IPS-15b (cell line): Measurements from ENCODE around the gene GARNL3.

Source experiments
- H3K27me3 ChIP-seq: one replicate; pipeline ENCODE4 v1.6.1; 2013; ENCODE audit warnings: low read length; ENCODE audit not compliant: control insufficient read depth, insufficient read depth
- H3K36me3 ChIP-seq: one replicate; pipeline ENCODE4 v1.6.1; 2013; ENCODE audit warnings: low read length; ENCODE audit not compliant: control insufficient read depth, insufficient read depth
- H3K4me1 ChIP-seq: one replicate; pipeline ENCODE4 v1.6.1; 2013; ENCODE audit warnings: mild to moderate bottlenecking, low read length; ENCODE audit not compliant: control insufficient read depth, insufficient read depth
- H3K4me3 ChIP-seq: one replicate; pipeline ENCODE4 v1.5.1; 2013; ENCODE audit warnings: low read depth, low read length
- H3K9ac ChIP-seq: one replicate; pipeline ENCODE4 v1.6.1; 2013; ENCODE audit warnings: low read depth, mild to moderate bottlenecking, low read length
- H3K9me3 ChIP-seq: one replicate; pipeline ENCODE4 v1.6.1; 2013; ENCODE audit warnings: mild to moderate bottlenecking, low read length; ENCODE audit not compliant: control insufficient read depth, insufficient read depth

The GARNL3 gene

DNA sequence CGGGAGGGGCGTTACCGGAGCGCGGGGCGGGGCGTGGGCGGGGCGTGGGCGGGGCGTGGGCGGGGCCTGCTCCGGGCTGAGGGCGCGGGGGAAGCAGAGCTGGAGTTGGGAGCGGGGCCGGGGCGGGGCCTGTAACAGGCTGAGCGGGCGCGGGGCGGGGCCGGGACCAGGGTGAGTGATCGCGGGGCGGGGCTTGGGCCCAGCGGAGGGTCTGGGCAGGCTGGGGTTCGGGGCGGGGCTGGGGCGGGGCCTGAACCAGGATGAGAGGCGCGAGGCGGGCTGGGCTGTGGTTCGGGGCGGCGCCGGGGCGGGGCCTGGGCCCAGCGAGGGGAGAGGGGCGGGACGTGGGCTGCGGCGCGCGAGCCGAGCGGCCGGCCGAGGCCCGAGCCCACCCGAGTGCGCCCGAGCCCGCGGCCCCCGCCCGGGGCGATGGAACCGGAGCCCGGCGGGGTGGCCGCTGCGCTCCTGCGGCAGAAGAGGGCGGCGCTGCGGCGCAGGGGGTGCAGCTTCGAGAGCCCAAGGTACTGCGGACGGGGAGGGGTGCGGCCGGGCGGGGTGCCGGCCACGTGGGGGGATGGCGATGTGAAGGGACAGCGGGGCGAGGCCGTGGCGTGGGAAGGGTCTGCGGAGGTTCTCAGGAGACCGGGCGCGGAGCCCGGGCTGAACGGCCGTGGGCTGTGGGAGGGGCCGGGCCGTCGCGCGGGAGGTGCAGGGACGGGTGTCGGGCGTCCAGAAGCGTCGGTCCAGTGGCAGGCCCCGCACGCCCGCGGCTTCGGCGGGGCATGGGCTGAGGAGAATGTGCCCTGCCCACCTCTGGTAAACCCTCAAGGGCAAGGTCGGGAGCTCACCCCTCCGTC lies 39.5 kb upstream of the GARNL3 start:
- Histone ChIP-seq H3K4me1 (no peaks in the 10 kb centered on the region), H3K36me3 (no peaks in the 10 kb centered on the region), H3K27me3 (peaks cover 23% of the 10 kb centered on the region), H3K4me3 (peak overlapping the region; percentile 84), H3K9me3 (no peaks in the 10 kb centered on the region), H3K9ac (no peak overlapping the region)

DNA sequence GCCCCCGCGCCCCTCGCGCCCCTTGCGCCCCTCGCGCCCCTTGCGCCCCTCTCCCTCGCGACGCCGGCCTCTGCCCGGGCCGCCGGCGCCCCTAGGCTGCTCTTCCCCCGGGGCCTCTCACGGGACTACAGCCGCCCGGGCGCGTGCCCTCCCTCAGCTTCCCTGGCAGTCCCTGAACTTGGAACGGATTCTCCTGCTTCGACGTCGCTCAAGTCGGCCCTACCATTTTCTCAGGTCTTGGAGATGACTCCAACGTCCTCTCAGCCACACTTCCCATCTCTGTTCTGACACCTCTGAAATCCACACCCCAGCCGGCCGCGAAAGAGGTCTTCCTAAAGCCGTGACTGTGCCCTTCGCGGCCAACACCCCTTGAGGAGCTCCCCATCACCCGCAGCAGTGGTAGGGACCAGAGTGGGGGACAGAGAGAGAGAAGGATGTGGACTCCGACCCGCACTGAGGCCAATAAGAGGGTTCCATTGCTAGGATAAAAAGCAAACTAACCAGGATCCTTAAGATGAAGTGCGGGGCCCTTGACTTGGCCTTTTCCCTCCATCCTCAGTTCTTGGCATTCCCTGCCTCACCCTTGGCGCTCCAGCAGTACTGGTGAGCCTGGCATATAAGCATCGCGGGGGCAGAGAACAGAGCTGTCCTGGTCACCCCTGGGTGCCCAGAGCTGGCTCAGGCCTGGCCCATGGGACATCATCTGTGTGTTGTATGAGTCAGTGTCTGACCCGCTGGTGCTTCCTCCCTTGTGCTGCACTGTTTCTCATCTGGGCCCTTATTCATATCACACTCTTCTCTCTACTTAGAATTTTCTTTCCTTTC lies 38.6 kb upstream of the GARNL3 start:
- H3K36me3 ChIP-seq: no peaks in the 10 kb centered on the region
- no peak overlapping the region for H3K9ac ChIP-seq

DNA sequence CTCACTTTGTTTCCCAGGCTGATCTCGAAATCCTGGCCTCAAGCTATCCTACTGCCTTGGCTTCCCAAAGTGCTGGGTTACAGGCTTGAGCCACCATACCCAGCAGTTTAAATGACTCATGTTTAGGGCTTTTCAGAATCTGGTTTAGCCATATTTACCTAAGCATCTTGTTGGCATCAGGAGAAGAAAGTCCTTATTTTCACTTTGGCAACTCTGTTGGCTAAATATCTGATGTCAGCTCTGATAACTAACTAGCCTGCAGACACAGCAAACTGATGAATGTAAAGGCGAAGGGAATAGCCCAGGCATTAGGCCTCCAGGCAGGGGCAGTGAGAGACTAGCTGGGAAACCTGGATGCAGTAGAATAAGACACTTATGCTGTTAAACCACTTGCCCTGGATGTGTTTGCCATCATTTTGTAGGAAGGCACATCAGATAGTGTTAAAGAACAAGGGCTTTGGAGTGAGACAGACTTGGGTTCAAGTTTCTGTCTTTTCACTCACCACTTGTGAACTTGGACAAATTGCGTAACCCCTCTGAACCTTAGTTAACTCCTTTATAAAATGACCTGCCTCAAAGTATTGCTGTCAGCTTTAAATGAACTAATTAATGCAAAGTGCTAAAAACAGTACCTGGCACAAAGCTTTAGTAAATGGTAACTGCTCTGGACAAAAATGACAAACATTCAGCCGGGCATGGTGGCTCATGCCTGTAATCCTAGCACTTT lies 34.7 kb upstream of the GARNL3 start:
- no peaks in the 10 kb centered on the region for H3K9me3 ChIP-seq
- no peaks in the 10 kb centered on the region for H3K36me3 ChIP-seq
- peaks cover 13% of the 10 kb centered on the region for H3K27me3 ChIP-seq
- H3K9ac ChIP-seq: no peak overlapping the region
- no peak overlapping the region for H3K4me3 ChIP-seq
- H3K4me1 ChIP-seq: no peaks in the 10 kb centered on the region

More for the DNA sequence above, 38.6 kb upstream of the GARNL3 start:
- Histone ChIP-seq H3K4me1 (no peaks in the 10 kb centered on the region), H3K4me3 (peak overlapping the region; percentile 32), H3K27me3 (peaks cover 23% of the 10 kb centered on the region), H3K9me3 (no peaks in the 10 kb centered on the region)

DNA sequence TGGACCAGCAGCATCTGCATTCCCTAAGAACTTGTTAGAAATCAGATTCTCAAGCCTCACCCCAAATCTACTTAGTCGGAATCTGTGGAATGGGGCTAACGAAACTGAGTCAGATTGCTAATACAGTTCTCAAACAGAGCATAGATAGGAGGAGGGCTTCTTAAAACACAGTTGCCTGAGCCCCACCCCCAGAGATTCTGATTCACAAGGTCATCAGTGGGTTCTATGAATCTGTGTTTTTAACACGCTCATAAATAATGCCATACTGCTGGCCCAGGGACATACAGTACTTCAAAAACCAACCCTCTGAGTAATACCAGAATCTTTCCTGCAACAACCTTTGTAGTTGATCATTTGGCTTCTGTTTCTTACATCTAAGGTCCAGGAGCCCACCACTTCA lies 32.9 kb upstream of the GARNL3 start:
- Histone ChIP-seq H3K4me3 (no peak overlapping the region), H3K4me1 (no peaks in the 10 kb centered on the region), H3K9me3 (no peaks in the 10 kb centered on the region), H3K27me3 (peaks cover 4% of the 10 kb centered on the region), H3K36me3 (no peaks in the 10 kb centered on the region), H3K9ac (no peak overlapping the region)

DNA sequence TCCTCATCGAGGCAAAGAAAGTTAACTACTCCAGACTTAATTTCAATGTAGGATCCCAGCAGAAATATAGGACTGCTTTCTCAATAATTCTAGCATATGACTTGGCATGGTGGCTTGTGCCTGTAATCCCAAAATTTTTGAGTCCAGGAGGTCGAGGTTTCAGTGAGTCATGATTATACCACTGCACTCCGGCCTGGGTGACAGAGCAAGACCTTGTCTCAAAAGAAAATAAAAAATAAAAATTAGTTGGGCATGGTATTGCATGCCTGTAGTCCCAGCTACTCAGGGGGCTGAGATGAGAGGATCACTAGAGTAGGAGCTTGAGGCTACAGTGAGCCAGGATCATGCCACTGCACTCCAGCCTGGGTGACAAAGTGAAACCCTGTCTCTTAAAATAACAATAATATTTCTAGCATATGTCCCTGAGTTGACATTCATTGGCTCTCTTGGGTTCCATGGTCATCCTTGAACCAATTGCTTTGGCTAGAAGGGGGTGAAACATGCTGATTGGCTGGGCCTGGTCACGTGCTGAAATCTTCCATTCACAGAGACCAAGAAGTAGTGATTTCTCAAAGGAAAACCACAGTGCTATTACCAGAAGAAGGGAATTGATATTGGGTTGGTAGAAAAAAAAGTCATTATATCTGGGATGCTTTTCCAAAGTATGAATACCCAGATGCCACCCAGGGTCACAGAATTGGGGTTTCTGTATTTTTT lies 31.6 kb upstream of the GARNL3 start:
- Histone ChIP-seq H3K9me3 (no peaks in the 10 kb centered on the region), H3K27me3 (no peaks in the 10 kb centered on the region), H3K9ac (no peak overlapping the region), H3K4me3 (no peak overlapping the region), H3K36me3 (no peaks in the 10 kb centered on the region), H3K4me1 (no peaks in the 10 kb centered on the region)

DNA sequence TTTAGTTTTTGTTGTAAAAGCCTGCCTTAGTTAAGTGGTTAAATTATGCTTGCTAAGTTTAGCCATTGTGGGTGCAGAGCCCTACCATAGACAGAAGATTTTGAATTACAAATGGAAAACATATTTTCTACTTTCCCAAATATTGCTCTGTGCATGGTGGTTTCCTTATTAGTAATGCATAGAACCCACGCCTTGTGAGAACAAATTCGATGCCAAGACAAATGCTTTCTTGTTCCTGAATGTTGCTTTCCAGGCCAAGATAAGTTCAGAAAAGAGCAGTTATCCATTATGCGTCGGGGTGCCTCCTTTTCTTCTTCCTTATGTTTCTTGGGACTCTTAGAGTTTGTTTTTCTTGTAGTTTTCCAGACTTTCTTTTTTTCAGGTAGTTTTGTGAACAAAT lies 31.0 kb upstream of the GARNL3 start:
- no peaks in the 10 kb centered on the region for H3K27me3 ChIP-seq
- H3K4me3 ChIP-seq: no peak overlapping the region
- H3K9ac ChIP-seq: no peak overlapping the region
- H3K36me3 ChIP-seq: no peaks in the 10 kb centered on the region
- no peaks in the 10 kb centered on the region for H3K9me3 ChIP-seq
- no peaks in the 10 kb centered on the region for H3K4me1 ChIP-seq

DNA sequence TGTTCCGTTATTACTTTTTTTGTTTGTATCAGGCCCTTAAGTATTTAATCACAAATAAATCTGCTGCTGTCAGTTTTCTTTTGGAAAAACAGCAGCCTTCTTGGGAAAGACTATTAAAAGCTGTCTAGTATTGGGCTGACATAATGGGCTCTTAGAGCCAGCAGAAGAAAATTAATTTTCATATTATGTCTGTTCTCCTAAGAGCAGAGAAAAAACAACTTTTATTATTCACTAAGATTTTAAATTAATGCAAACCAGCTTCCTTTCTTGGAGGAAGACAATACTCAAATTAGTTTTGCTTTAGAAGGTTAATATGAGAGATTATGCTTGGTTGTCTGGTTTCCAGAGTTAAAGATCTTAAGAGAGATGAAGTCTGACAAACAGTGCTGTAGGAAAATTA lies 30.6 kb upstream of the GARNL3 start:
- H3K36me3 ChIP-seq: no peaks in the 10 kb centered on the region
- no peaks in the 10 kb centered on the region for H3K9me3 ChIP-seq
- H3K27me3 ChIP-seq: no peaks in the 10 kb centered on the region
- H3K4me3 ChIP-seq: no peak overlapping the region
- H3K4me1 ChIP-seq: no peaks in the 10 kb centered on the region
- H3K9ac ChIP-seq: no peak overlapping the region

DNA sequence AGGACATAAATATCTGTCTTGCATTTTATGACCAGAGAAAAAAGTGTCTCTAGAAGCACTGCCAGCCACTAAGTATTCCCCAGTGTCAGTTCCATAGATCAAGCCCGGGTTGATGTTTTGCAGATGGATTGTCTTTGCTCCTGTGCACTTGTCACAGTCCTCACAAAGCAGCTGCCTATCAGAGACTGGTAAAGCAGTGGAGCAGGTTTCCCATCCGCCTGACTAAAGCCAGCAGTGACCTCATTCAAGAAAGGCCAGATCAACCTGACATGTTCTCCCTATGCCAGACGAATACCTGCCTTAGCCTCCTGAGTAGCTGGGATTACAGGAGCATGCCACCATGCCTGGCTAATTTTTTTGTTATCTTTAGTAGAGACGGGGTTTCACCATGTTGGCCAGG lies 26.8 kb upstream of the GARNL3 start:
- H3K27me3 ChIP-seq: no peaks in the 10 kb centered on the region
- peaks cover 18% of the 10 kb centered on the region for H3K4me1 ChIP-seq
- no peak overlapping the region for H3K9ac ChIP-seq
- H3K4me3 ChIP-seq: no peak overlapping the region
- no peaks in the 10 kb centered on the region for H3K9me3 ChIP-seq
- no peaks in the 10 kb centered on the region for H3K36me3 ChIP-seq

DNA sequence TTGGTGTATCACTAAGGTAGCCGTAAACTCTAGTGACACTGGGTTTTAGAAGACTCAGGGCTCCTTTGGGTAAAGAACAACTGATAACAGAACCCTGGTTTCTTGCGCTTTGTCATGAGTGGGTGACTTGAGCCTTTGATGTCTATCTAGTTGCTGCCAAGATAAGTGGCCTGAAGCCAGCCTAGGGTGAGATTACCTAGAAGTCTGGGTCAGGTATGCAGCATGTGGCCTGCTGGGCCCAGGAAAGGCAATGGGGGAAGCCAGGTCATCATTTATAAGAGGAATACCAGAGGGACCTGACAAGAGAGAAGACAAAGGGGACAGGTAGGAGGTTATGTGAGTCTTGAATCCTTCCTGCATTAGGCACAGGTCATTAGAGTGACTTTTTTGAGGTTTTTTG lies 23.2 kb upstream of the GARNL3 start:
- H3K4me3 ChIP-seq: no peak overlapping the region
- H3K9ac ChIP-seq: no peak overlapping the region
- H3K9me3 ChIP-seq: no peaks in the 10 kb centered on the region
- H3K36me3 ChIP-seq: no peaks in the 10 kb centered on the region
- no peaks in the 10 kb centered on the region for H3K27me3 ChIP-seq
- H3K4me1 ChIP-seq: peaks cover 23% of the 10 kb centered on the region

DNA sequence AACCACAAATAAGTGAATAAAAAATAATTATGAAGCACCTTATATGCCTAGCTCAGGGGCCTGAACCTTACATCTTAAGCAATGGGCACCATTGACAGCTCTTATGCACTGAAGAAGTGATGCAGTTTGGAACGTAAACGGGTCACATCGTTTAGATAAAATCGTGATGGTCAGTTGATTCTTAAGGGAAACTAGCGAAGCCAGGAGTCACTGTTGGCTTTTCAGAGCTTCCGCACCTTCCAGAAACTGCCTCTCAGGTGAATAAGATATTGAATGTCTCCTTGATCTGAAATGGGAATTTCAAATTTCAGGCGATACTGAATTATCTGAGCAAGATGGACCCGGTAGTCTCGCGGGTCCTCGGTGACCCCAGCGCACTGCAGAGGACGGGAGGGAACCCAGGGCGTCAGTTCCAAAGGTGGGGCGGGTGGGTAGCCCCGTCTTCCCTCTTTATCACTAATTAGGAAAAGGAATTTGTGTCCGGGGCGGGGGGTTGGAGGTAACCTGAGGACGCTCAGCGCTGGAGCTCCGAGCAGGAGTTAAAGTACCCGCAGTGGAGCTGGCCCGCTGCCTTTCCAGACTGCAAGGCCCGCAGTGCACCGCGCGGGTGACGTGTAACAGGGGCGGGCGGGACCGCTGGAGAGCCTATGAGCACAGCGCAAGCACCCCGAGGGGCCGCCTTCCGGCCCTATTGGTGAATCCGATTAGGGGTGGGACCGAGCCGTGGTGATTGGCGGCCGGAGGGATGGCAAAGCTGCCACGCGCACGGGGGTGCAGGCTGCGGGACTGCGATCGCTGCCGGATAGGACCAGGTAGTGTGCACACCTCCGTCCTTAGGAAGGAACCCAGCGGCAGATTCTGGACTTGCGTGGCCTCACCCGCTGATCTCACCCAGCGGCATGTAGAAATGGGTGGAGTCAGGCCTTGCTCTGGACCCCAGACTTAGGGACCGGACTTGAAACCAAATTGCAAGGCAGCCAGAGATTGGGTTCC lies 19.7 kb upstream of the GARNL3 start:
- peak overlapping the region; percentile 82 for H3K9ac ChIP-seq
- no peaks in the 10 kb centered on the region for H3K9me3 ChIP-seq
- peaks cover 23% of the 10 kb centered on the region for H3K4me1 ChIP-seq
- peak overlapping the region; percentile 96 for H3K4me3 ChIP-seq
- H3K27me3 ChIP-seq: no peaks in the 10 kb centered on the region
- no peaks in the 10 kb centered on the region for H3K36me3 ChIP-seq
